Kidney (tissue), 14 donors: Measurements from ENCODE around the gene TMEM52. TPM values are rescaled to one million over a fixed set of nuclear protein-coding genes. Genes with fewer than 3 reads are reported as not detected.
A peak's percentile ranks its signal among the peaks of the same experiment; 100 is the strongest.

ENCODE experiments used
- DNase-seq, 5 donors: peaks; one replicate each; pipeline ENCODE4 v3.0.0-alpha.2; 2013 to 2020
- FAIRE-seq: peaks from 2 replicates; lab custom pipeline; 2012; peaks lifted over from hg19 to GRCh38; lab: Jason Lieb, UNC
- H3K27ac ChIP-seq, 2 donors: one replicate each; pipeline ENCODE4 v1.7.0; 2013; ENCODE audit warnings: low read depth in 2 of 2, low read length in 2 of 2, inconsistent platforms in 1 of 2
- H3K27me3 ChIP-seq: one replicate; pipeline ENCODE4 v1.7.1; 2013; ENCODE audit warnings: low read length, inconsistent platforms; ENCODE audit not compliant: control insufficient read depth, insufficient read depth
- H3K36me3 ChIP-seq, 3 donors: one replicate each; pipeline versions ENCODE4 v1.7.0 to v1.7.1; 2013; ENCODE audit warnings: low read length in 3 of 3, control low read depth in 1 of 3, inconsistent platforms in 1 of 3; ENCODE audit not compliant: insufficient read depth in 3 of 3, control insufficient read depth in 2 of 3
- H3K4me1 ChIP-seq, 3 donors: one replicate each; pipeline versions ENCODE4 v1.7.0 to v1.7.1; 2013; ENCODE audit warnings: low read length in 3 of 3, inconsistent platforms in 1 of 3, low read depth in 1 of 3; ENCODE audit not compliant: control insufficient read depth in 2 of 3, insufficient read depth in 2 of 3
- H3K4me3 ChIP-seq, 3 donors: one replicate each; pipeline versions ENCODE4 v1.7.0 to v1.8.1; 2013; ENCODE audit warnings: low read length in 3 of 3, control low read depth in 1 of 3, inconsistent platforms in 1 of 3
- H3K9ac ChIP-seq, 3 donors: one replicate each; pipeline versions ENCODE4 v1.7.0 to v1.7.1; 2013; ENCODE audit warnings: low read length in 3 of 3, control low read depth in 1 of 3, inconsistent platforms in 1 of 3
- H3K9me3 ChIP-seq, 3 donors: one replicate each; pipeline versions ENCODE4 v1.7.0 to v1.7.1; 2013; ENCODE audit warnings: low read length in 3 of 3, control low read depth in 1 of 3, inconsistent platforms in 1 of 3; ENCODE audit not compliant: control insufficient read depth in 2 of 3, insufficient read depth in 1 of 3
- CTCF ChIP-seq: IDR thresholded peaks from 3 replicates; pipeline ENCODE4 v1.5.1; 2012; ENCODE audit warnings: mild to moderate bottlenecking, moderate library complexity, borderline replicate concordance; ENCODE audit not compliant: insufficient read depth; ENCODE audit errors: extremely low read depth
- intact Hi-C: fragments of 100-400 bp; cut with DNase I; formaldehyde crosslinking; loops from one replicate; pipeline ENCODE4 v1.11.1; 2022
- polyA plus RNA-seq: library from polyadenylated mRNA; stranded (reverse); fragments of 350-450 nt; fragmentation: Illumina TruSeq; extraction: RNeasy Lipid Tissue Mini Kit (QIAGEN cat#74804); gene quantifications from one replicate; pipeline ENCODE4 v1.2.3, GENCODE V29; 2014; ENCODE audit warnings: low read depth, low replicate concordance; ENCODE audit not compliant: insufficient read depth
- total RNA-seq: library from RNA; stranded (reverse); fragmentation: NEBNext Ultra II Directional; extraction: Animal tissue kit (Norgen Biotek cat#: 25700); gene quantifications from one replicate; pipeline ENCODE4 v1.2.1, GENCODE V29; 2021
- donor health status: control.
- donor health status: control.
- donor health status: control.
- donor health status: control.
- donor health status: control.
- donor health status: DM: yes; HTN: yes; CAD: no.
- donor health status: Normal renal cell carcinoma (clear cell type).

Gene TMEM52
- total and polyA plus RNA-seq, 2 donors from 2014 or later: 0.50 to 5.1 TPM

- H3K9ac ChIP-seq: no peak overlapping the region
- peaks cover 0 to 2% (median 0%) of the 10 kb centered on the region in 3 donors for H3K4me1 ChIP-seq
- no peak overlapping the region for H3K4me3 ChIP-seq
- no peaks in the 10 kb centered on the region for H3K27me3 ChIP-seq
- H3K27ac ChIP-seq: no peak overlapping the region
- FAIRE-seq: no peak
- intact Hi-C loops: no loop called here
- H3K9me3 ChIP-seq: no peaks in the 10 kb centered on the region
- no peaks in the 10 kb centered on the region for H3K36me3 ChIP-seq
- no peak for TF ChIP-seq CTCF
- DNase-seq: peak in 1 of 5 donors; percentile 75
These were observed 18.0 kb downstream of the TMEM52 start for GRCh38 chr1:1900883-1901640.

GRCh38 chr1:1899967-1900327, 19.1 kb downstream of the TMEM52 start:
- intact Hi-C loops: no loop called here
- no peaks in the 10 kb centered on the region for H3K36me3 ChIP-seq
- H3K9ac ChIP-seq: no peak overlapping the region
- peaks cover 0 to 7% (median 3%) of the 10 kb centered on the region in 3 donors for H3K4me1 ChIP-seq
- FAIRE-seq: no peak
- H3K27me3 ChIP-seq: no peaks in the 10 kb centered on the region
- H3K9me3 ChIP-seq: no peaks in the 10 kb centered on the region
- DNase-seq: peak in 1 of 5 donors; percentile 48
- TF ChIP-seq CTCF: no peak
- H3K27ac ChIP-seq: no peak overlapping the region
- H3K4me3 ChIP-seq: no peak overlapping the region

- H3K36me3 ChIP-seq: no peaks in the 10 kb centered on the region
- DNase-seq: peak in 1 of 5 donors; percentile 50
- no peak overlapping the region for H3K27ac ChIP-seq
- H3K9ac ChIP-seq: no peak overlapping the region
- H3K4me1 ChIP-seq: peaks cover 0 to 10% (median 7%) of the 10 kb centered on the region in 3 donors
- H3K27me3 ChIP-seq: no peaks in the 10 kb centered on the region
- intact Hi-C loops: no loop called here
- FAIRE-seq: no peak
- H3K9me3 ChIP-seq: no peaks in the 10 kb centered on the region
- TF ChIP-seq CTCF: no peak
- no peak overlapping the region for H3K4me3 ChIP-seq
These were observed 19.7 kb downstream of the TMEM52 start for GRCh38 chr1:1899266-1899966.
